GM12865 (cell line): Measurements from ENCODE around the gene ACTR2.
A peak's percentile ranks its signal among the peaks of the same experiment; 100 is the strongest.
"Not testable (repeated sequence)": the region's sequence is repeated elsewhere in the genome, so short reads cannot be mapped to it uniquely, and the experiment has no call there.

Experiments used
- DNase-seq: peaks from one replicate; pipeline ENCODE4 v3.0.0; 2010; ENCODE audit warnings: low read depth
- H3K4me3 ChIP-seq: 2 replicates; pipeline ENCODE4 v1.5.1; 2011; ENCODE audit warnings: mild to moderate bottlenecking, low read depth, low read length, control low read depth
- TF ChIP-seq, protein P1 (sequence below): IDR thresholded peaks from 2 replicates; pipeline ENCODE4 v1.5.1; 2011; ENCODE audit warnings: low read length, control low read depth, low read depth, inconsistent platforms; ENCODE audit not compliant: insufficient read depth; ENCODE audit errors: missing control alignments

ACTR2 gene

DNA sequence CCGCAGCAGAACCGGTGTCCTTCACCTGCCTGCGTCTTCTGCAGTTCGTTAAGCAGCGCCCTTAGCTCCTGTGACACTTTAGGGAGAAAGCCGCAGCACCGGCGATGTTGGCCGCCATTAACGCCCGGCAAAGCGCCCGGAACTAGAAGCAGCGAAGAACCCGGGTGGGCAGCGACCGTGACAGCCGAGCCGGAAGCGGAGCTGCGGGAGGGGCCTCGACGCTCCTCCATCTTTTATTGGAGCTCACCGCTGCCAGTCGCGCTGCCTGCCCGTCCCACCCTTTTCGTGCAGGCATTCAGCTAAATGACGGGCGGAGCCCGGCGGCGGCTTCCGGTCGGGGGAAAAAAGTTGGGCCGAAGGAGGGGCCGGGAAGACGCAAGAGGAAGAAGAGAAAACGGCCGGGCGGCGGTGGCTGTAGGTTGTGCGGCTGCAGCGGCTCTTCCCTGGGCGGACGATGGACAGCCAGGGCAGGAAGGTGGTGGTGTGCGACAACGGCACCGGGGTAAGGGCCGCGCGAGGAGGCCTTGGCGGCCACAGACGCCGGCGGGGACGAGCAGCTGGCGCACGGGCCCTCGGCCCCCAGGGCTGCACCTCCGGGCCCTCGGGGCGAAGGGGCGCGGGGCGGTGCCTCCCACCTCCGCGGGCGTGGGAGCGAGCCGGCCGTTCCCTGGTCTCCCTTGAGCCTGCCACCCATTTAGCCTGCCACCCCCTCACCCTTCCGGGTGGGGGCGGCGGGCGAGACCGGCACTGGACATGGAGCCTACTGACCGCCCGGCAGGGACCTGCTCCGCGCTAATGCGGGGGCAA is at the start of gene ACTR2:
Gene ACTR2 (plus strand): TSS at position 376 of the 807 bp plus-strand sequence. CDS start 79 bp downstream, at position 455.
- TF ChIP-seq, protein P1, sequence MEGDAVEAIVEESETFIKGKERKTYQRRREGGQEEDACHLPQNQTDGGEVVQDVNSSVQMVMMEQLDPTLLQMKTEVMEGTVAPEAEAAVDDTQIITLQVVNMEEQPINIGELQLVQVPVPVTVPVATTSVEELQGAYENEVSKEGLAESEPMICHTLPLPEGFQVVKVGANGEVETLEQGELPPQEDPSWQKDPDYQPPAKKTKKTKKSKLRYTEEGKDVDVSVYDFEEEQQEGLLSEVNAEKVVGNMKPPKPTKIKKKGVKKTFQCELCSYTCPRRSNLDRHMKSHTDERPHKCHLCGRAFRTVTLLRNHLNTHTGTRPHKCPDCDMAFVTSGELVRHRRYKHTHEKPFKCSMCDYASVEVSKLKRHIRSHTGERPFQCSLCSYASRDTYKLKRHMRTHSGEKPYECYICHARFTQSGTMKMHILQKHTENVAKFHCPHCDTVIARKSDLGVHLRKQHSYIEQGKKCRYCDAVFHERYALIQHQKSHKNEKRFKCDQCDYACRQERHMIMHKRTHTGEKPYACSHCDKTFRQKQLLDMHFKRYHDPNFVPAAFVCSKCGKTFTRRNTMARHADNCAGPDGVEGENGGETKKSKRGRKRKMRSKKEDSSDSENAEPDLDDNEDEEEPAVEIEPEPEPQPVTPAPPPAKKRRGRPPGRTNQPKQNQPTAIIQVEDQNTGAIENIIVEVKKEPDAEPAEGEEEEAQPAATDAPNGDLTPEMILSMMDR, result no peak
- peak; percentile 99 for DNase-seq
- H3K4me3 ChIP-seq, result peak within 1 kb of the TSS; percentile 97

DNA sequence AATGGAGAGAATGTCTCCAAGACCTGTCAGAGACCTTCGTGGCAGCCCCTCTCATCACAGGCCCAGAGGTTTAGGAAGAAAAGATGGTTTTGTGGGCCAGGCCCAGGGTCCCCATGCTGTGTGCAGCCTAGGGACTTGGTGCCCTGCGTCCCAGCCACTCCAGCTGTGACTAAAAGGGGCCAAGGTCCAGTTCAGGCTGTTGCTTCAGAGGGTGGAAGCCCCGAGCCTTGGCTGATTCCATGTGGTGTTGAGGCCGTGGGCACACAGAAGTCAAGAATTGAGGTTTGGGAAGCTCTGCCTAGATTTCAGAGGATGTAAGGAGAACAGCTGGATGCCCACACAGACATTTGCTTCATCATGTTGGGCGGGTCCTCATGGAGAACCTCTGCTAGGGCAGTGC is 45.1 kb upstream of the ACTR2 start:
- no peak overlapping the region for H3K4me3 ChIP-seq
- TF ChIP-seq, protein P1, result no peak
- no peak for DNase-seq

DNA sequence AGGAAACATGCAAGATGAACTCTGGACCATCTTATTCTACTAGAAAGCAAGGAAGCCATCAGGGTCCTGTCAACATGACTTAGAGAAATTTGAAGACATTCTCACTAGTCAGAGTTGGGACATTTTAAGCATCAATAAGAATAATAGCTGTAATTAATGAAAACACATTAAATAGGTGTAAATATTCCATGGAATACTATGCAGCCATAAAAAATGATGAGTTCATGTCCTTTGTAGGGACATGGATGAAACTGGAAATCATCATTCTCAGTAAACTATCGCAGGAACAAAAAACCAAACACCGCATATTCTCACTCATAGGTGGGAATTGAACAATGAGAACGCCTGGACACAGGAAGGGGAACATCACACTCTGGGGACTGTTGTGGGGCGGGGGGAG is 44.2 kb upstream of the ACTR2 start:
- DNase-seq, result not testable (repeated sequence)

DNA sequence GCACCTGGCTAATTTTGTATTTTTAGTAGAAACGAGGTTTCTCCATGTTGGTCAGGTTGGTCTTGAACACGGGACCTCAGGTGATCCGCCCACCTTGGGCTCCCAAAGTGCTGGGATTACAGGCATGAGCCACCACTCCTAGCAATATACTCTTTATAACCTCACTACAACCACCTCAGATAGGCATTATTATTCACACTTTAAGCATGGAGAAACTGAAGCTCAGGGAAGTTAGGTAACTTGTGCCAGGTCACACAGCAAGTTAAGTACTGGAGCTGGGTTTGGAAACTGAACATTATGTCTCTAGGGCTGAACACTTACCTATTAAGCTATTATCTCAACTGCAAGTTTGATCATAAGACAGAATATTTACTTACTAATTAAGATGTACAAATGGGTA is 42.6 kb upstream of the ACTR2 start:
- DNase-seq, result no peak
- TF ChIP-seq, protein P1, result no peak
- H3K4me3 ChIP-seq, result no peak overlapping the region

More for the DNA sequence above, 44.2 kb upstream of the ACTR2 start:
- not testable (repeated sequence) for H3K4me3 ChIP-seq

DNA sequence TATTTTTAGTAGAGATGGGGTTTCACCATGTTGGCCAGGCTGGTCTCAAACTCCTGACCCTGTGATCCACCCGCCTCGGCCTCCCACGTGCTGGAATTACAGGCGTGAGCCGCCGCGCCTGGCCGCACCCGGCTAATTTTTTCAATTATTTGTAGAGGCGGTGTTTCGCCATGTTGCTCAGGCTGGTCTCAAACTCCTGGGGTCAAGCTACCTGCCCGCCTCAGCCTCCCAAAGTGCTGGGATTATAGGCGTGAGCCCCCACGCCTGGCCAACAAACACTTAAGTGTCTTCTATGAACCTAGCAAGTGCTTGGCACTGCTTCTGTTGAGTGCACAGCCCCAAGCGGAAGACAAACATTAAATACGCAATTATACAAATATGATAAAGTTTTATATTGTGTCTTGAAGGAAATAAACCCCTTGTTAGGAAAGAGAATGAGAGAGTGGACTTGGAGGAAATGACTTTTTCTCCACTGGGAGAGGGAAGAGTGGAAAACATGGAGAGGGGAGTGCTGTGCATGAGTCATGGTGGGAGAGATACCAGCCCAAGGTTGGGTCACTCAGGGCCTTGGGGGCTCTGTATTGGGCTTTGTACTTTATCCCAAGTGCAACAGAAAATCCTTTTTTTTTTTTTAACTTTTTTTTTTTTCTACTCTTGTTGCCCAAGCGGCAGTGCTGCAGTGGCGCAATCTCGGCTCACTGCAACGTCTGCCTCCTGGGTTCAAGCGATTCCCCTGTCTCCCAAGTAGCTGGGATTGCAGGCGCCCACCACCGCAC is 41.4 kb upstream of the ACTR2 start:
- TF ChIP-seq, protein P1, result no peak
- no peak overlapping the region for H3K4me3 ChIP-seq
- no peak for DNase-seq

- no peak overlapping the region for H3K4me3 ChIP-seq
- TF ChIP-seq, protein P1, result peak; percentile 79
- DNase-seq, result peak; percentile 76
Observed at GRCh38 chr2:65186872-65187851, 40.5 kb upstream of the ACTR2 start.

GRCh38 chr2:65193446-65193845 is 34.2 kb upstream of the ACTR2 start:
- TF ChIP-seq, protein P1, result no peak
- no peak for DNase-seq
- H3K4me3 ChIP-seq, result no peak overlapping the region
